ENCODE measurements around the gene RAB5A.
"Not testable (repeated sequence)": the region's sequence is repeated elsewhere in the genome, so short reads cannot be mapped to it uniquely, and the experiment has no call there.

Gene RAB5A, protein sequence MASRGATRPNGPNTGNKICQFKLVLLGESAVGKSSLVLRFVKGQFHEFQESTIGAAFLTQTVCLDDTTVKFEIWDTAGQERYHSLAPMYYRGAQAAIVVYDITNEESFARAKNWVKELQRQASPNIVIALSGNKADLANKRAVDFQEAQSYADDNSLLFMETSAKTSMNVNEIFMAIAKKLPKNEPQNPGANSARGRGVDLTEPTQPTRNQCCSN

GRCh38 chr3:19946832-19947548 is at the start of gene RAB5A:
RAB5A (plus strand) TSS chr3:19947097; CDS start chr3:19950899, 3,802 bp downstream.
- H3K27me3 ChIP-seq (ENCODE audit: insufficient read depth, low read depth, severe bottlenecking): no peaks in the 10 kb centered on the region
- peak within 1 kb of the TSS; percentile 89 for H3K27ac ChIP-seq
- peak within 1 kb of the TSS; percentile 91 for H3K4me3 ChIP-seq (ENCODE audit: low read depth, low read length)
- TF ChIP-seq, protein P1, sequence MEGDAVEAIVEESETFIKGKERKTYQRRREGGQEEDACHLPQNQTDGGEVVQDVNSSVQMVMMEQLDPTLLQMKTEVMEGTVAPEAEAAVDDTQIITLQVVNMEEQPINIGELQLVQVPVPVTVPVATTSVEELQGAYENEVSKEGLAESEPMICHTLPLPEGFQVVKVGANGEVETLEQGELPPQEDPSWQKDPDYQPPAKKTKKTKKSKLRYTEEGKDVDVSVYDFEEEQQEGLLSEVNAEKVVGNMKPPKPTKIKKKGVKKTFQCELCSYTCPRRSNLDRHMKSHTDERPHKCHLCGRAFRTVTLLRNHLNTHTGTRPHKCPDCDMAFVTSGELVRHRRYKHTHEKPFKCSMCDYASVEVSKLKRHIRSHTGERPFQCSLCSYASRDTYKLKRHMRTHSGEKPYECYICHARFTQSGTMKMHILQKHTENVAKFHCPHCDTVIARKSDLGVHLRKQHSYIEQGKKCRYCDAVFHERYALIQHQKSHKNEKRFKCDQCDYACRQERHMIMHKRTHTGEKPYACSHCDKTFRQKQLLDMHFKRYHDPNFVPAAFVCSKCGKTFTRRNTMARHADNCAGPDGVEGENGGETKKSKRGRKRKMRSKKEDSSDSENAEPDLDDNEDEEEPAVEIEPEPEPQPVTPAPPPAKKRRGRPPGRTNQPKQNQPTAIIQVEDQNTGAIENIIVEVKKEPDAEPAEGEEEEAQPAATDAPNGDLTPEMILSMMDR (IDR thresholded peaks at IDR 0.05; ENCODE audit: low read depth, low read length): no peak
- DNase-seq: peak; percentile 97
- no peaks in the 10 kb centered on the region for H3K9me3 ChIP-seq (ENCODE audit: severe bottlenecking)
- H3K36me3 ChIP-seq: peaks cover 21% of the 10 kb centered on the region

- no peaks in the 10 kb centered on the region for H3K36me3 ChIP-seq
- H3K4me3 ChIP-seq (ENCODE audit: low read depth, low read length): no peak overlapping the region
- no peaks in the 10 kb centered on the region for H3K9me3 ChIP-seq (ENCODE audit: severe bottlenecking)
- no peak overlapping the region for H3K27ac ChIP-seq
- TF ChIP-seq, protein P1 (IDR thresholded peaks at IDR 0.05; ENCODE audit: low read depth, low read length): no peak
- H3K27me3 ChIP-seq (ENCODE audit: insufficient read depth, low read depth, severe bottlenecking): no peaks in the 10 kb centered on the region
- no peak for DNase-seq
Measured at GRCh38 chr3:19898721-19899120, 48.2 kb upstream of the RAB5A start.

GRCh38 chr3:19899264-19899663 is 47.6 kb upstream of the RAB5A start:
- Histone ChIP-seq H3K27ac (no peak overlapping the region), H3K4me3 (ENCODE audit: low read depth, low read length) (no peak overlapping the region), H3K27me3 (ENCODE audit: insufficient read depth, low read depth, severe bottlenecking) (no peaks in the 10 kb centered on the region), H3K9me3 (ENCODE audit: severe bottlenecking) (no peaks in the 10 kb centered on the region), H3K36me3 (no peaks in the 10 kb centered on the region)
- no peak for DNase-seq
- TF ChIP-seq, protein P1 (IDR thresholded peaks at IDR 0.05; ENCODE audit: low read depth, low read length): no peak

DNA sequence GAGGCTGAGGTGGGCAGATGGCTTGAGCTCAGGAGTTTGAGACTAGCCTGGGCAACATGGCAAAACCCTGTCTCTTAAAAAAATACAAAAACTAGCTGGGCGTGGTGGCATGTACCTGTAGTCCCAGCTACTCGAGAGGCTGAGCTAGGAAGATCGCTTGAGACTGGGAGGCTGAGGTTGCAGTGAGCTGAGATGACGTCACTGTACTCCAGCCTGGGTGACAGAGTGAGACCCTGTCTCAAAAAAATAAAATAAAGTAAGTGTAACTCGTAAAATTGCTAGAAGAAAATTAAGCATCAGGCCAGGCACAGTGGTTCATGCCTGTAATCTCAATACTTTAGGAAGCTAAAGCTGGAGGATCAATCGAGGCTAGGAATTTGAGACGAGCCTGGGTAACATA is 47.1 kb upstream of the RAB5A start:
- H3K27ac ChIP-seq; DNase-seq; H3K36me3 ChIP-seq; H3K27me3 ChIP-seq (ENCODE audit: insufficient read depth, low read depth, severe bottlenecking); H3K9me3 ChIP-seq (ENCODE audit: severe bottlenecking); H3K4me3 ChIP-seq (ENCODE audit: low read depth, low read length): not testable (repeated sequence)

- Histone ChIP-seq H3K27me3 (ENCODE audit: insufficient read depth, low read depth, severe bottlenecking) (no peaks in the 10 kb centered on the region), H3K36me3 (no peaks in the 10 kb centered on the region), H3K27ac (no peak overlapping the region), H3K9me3 (ENCODE audit: severe bottlenecking) (no peaks in the 10 kb centered on the region), H3K4me3 (ENCODE audit: low read depth, low read length) (no peak overlapping the region)
- DNase-seq: no peak
- TF ChIP-seq, protein P1 (IDR thresholded peaks at IDR 0.05; ENCODE audit: low read depth, low read length): no peak
Measured at GRCh38 chr3:19901337-19901736, 45.6 kb upstream of the RAB5A start.

- Histone ChIP-seq H3K36me3 (no peaks in the 10 kb centered on the region), H3K27ac (no peak overlapping the region), H3K9me3 (ENCODE audit: severe bottlenecking) (no peaks in the 10 kb centered on the region), H3K4me3 (ENCODE audit: low read depth, low read length) (no peak overlapping the region), H3K27me3 (ENCODE audit: insufficient read depth, low read depth, severe bottlenecking) (no peaks in the 10 kb centered on the region)
- DNase-seq: no peak
- TF ChIP-seq, protein P1 (IDR thresholded peaks at IDR 0.05; ENCODE audit: low read depth, low read length): no peak
Measured at GRCh38 chr3:19901918-19902317, 45.0 kb upstream of the RAB5A start.
